ENCODE data around the gene KIAA0825.
"Not testable (repeated sequence)": the region's sequence is repeated elsewhere in the genome, so short reads cannot be mapped to it uniquely, and the experiment has no call there.

The KIAA0825 gene

GRCh38 chr5:94361161-94361560 is 257.2 kb downstream of the KIAA0825 start:
- DNase-seq: no peak

- DNase-seq: no peak
Observed at GRCh38 chr5:94360382-94361130, 257.8 kb downstream of the KIAA0825 start.

GRCh38 chr5:94359880-94360279 is 258.5 kb downstream of the KIAA0825 start:
- no peak for DNase-seq

GRCh38 chr5:94355811-94356210 is 262.6 kb downstream of the KIAA0825 start:
- DNase-seq: no peak

- DNase-seq: not testable (repeated sequence)
Observed at GRCh38 chr5:94354837-94355485, 263.4 kb downstream of the KIAA0825 start.

- DNase-seq: no peak
Observed at GRCh38 chr5:94353605-94354004, 264.8 kb downstream of the KIAA0825 start.

GRCh38 chr5:94347130-94347529 is 271.3 kb downstream of the KIAA0825 start:
- DNase-seq: no peak

GRCh38 chr5:94345257-94345656 is 273.1 kb downstream of the KIAA0825 start:
- DNase-seq: no peak

- no peak for DNase-seq
Observed at GRCh38 chr5:94337617-94338016, 280.8 kb downstream of the KIAA0825 start.

GRCh38 chr5:94335936-94336335 is 282.5 kb downstream of the KIAA0825 start:
- no peak for DNase-seq

GRCh38 chr5:94329115-94329514 is 289.3 kb downstream of the KIAA0825 start:
- DNase-seq: no peak

GRCh38 chr5:94326586-94326985 is 291.8 kb downstream of the KIAA0825 start:
- DNase-seq: no peak

- no peak for DNase-seq
Observed at GRCh38 chr5:94316916-94317838, 301.2 kb downstream of the KIAA0825 start.

- DNase-seq: no peak
Observed at GRCh38 chr5:94314460-94315131, 303.8 kb downstream of the KIAA0825 start.

- DNase-seq: no peak
Observed at GRCh38 chr5:94313696-94314095, 304.7 kb downstream of the KIAA0825 start.

- no peak for DNase-seq
Observed at GRCh38 chr5:94313188-94313587, 305.2 kb downstream of the KIAA0825 start.

GRCh38 chr5:94312298-94312697 is 306.1 kb downstream of the KIAA0825 start:
- no peak for DNase-seq

GRCh38 chr5:94310833-94311232 is 307.6 kb downstream of the KIAA0825 start:
- no peak for DNase-seq

GRCh38 chr5:94309141-94309540 is 309.3 kb downstream of the KIAA0825 start:
- no peak for DNase-seq

GRCh38 chr5:94308442-94308841 is 310.0 kb downstream of the KIAA0825 start:
- no peak for DNase-seq

- no peak for DNase-seq
Observed at GRCh38 chr5:94304146-94304545, 314.3 kb downstream of the KIAA0825 start.

- DNase-seq: no peak
Observed at GRCh38 chr5:94288937-94289336, 329.5 kb downstream of the KIAA0825 start.

- no peak for DNase-seq
Observed at GRCh38 chr5:94285984-94286383, 332.4 kb downstream of the KIAA0825 start.
